Neutrophil (primary cell): ENCODE data around the gene KLF7.

Experiments used
- H3K27ac ChIP-seq: fragments of 200-600 bp; sonication (generic); 2 replicates; pipeline ENCODE4 v1.5.1; 2016; ENCODE audit warnings: mild to moderate bottlenecking, moderate library complexity
- H3K27me3 ChIP-seq: fragments of 200-600 bp; sonication (generic); 2 replicates; pipeline ENCODE4 v1.6.0; 2016; ENCODE audit warnings: mild to moderate bottlenecking
- H3K36me3 ChIP-seq: fragments of 200-600 bp; sonication (generic); 2 replicates; pipeline ENCODE4 v1.5.1; 2017
- H3K4me1 ChIP-seq, 2 experiments: fragments of 200-600 bp in 1 of 2; sonication (generic) in 1 of 2; 1 replicate in 1 of 2; 2 replicates in 1 of 2; pipeline versions ENCODE4 v1.5.1 to v1.6.1; 2013 to 2016; ENCODE audit warnings: low read depth in 1 of 2, low read length in 1 of 2, mild to moderate bottlenecking in 1 of 2, moderate library complexity in 1 of 2; ENCODE audit not compliant: control insufficient read depth in 1 of 2, insufficient read depth in 1 of 2
- H3K4me3 ChIP-seq, 2 experiments: fragments of 200-600 bp in 1 of 2; sonication (generic) in 1 of 2; 1 replicate in 1 of 2; 2 replicates in 1 of 2; pipeline ENCODE4 v1.5.1; 2013 to 2016; ENCODE audit warnings: low read depth in 1 of 2, low read length in 1 of 2, mild to moderate bottlenecking in 1 of 2, moderate library complexity in 1 of 2
- H3K9me3 ChIP-seq: fragments of 200-600 bp; sonication (generic); 2 replicates; pipeline ENCODE4 v1.5.1; 2016
- TF ChIP-seq, protein P1 (sequence below): fragments of 200-600 bp; sonication (generic); IDR thresholded peaks from 2 replicates; pipeline ENCODE4 v1.5.1; 2016; ENCODE audit warnings: antibody characterized with exemption

Gene KLF7

DNA sequence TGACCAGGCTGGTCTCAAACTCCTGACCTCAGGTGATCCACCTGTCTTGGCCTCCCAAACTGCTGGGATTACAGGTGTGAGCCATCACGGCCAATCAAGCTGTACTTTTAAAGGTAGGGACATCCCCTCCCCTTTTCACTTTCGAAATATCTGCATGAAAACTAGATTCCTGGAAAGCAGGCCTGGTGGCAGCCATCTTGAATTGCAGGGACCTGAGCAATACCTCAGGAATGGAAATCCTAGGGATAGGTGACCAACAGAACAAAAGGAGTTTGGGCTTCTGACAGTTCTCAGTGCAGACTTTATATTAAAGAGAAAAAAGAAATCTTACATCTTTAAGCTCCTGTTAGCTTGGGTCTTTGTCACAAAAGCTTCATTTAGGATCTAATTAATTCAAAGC is 62.6 kb downstream of the KLF7 start:
- H3K36me3 ChIP-seq: peaks cover 52% of the 10 kb centered on the region
- H3K27me3 ChIP-seq: no peaks in the 10 kb centered on the region
- H3K4me1 ChIP-seq: peaks cover 21 to 34% of the 10 kb centered on the region in 2 experiments
- no peaks in the 10 kb centered on the region for H3K9me3 ChIP-seq
- TF ChIP-seq, protein P1, sequence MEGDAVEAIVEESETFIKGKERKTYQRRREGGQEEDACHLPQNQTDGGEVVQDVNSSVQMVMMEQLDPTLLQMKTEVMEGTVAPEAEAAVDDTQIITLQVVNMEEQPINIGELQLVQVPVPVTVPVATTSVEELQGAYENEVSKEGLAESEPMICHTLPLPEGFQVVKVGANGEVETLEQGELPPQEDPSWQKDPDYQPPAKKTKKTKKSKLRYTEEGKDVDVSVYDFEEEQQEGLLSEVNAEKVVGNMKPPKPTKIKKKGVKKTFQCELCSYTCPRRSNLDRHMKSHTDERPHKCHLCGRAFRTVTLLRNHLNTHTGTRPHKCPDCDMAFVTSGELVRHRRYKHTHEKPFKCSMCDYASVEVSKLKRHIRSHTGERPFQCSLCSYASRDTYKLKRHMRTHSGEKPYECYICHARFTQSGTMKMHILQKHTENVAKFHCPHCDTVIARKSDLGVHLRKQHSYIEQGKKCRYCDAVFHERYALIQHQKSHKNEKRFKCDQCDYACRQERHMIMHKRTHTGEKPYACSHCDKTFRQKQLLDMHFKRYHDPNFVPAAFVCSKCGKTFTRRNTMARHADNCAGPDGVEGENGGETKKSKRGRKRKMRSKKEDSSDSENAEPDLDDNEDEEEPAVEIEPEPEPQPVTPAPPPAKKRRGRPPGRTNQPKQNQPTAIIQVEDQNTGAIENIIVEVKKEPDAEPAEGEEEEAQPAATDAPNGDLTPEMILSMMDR: no peak
- no peak overlapping the region for H3K4me3 ChIP-seq
- no peak overlapping the region for H3K27ac ChIP-seq

DNA sequence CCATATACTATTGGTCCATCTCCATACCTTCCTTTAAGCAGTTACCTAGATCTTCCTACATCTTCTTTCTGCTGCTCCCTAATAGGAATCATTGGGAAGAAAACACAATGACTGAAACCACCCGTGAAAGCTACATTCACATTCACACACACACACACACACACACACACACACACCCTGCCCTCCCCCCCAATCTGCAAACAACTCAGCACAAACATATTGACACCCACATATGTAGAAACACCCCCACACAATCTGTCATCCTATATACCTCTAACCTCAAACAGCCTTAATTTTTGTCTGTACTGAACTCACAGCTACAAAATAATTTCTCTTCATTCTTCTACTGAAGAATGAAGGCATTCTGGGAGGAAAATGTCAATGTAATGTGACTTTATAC is 63.8 kb downstream of the KLF7 start:
- no peaks in the 10 kb centered on the region for H3K9me3 ChIP-seq
- H3K36me3 ChIP-seq: peaks cover 48% of the 10 kb centered on the region
- no peak overlapping the region for H3K4me3 ChIP-seq
- peaks cover 19 to 32% of the 10 kb centered on the region in 2 experiments for H3K4me1 ChIP-seq
- peak overlapping the region; percentile 29 for H3K27ac ChIP-seq
- TF ChIP-seq, protein P1: no peak
- H3K27me3 ChIP-seq: no peaks in the 10 kb centered on the region

DNA sequence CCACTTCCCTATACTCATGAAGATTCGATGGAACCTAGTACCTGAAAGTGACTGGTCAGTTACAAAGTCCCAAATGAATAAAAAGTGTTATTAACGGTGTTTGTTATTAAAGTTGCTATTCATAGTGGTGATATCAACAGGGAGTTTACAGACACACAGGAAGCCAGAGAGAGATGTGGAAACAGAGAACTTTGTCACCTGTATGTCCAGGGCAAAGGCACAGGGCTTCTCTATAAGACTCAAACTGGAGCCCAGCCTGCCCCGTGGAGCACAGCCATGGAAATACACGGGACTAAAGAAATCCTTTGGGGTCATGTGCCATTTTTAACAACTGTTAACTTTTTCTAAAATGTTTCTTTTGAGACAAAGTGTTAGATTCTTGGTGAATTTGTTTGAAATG is 68.5 kb downstream of the KLF7 start:
- TF ChIP-seq, protein P1: no peak
- Histone ChIP-seq H3K27me3 (no peaks in the 10 kb centered on the region), H3K27ac (peak overlapping the region; percentile 72), H3K4me3 (no peak overlapping the region), H3K4me1 (peaks cover 12 to 17% of the 10 kb centered on the region in 2 experiments), H3K9me3 (no peaks in the 10 kb centered on the region), H3K36me3 (peaks cover 15% of the 10 kb centered on the region)

DNA sequence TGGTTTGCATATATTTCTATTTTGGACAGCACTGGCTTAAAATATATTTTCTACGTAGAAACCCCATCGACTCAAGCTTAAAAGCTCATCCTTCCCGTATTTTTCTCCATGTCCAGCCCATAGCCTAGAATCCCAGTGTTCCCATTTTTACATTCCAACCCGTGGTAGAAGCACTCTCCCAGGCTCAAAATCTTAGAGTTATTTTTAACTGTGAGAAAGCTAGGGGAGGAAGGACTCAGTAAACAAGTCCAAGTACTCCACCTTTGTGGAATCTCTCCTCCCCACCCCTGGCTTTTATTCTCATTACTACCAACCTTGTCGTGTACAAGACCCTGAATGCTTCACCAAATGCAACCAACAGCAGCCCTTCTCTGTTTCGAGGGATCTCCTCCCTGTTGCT is 69.8 kb downstream of the KLF7 start:
- Histone ChIP-seq H3K27ac (peak overlapping the region; percentile 72), H3K9me3 (no peaks in the 10 kb centered on the region), H3K27me3 (no peaks in the 10 kb centered on the region), H3K36me3 (peaks cover 7% of the 10 kb centered on the region), H3K4me1 (peaks cover 25 to 30% of the 10 kb centered on the region in 2 experiments), H3K4me3 (no peak overlapping the region)
- TF ChIP-seq, protein P1: no peak

DNA sequence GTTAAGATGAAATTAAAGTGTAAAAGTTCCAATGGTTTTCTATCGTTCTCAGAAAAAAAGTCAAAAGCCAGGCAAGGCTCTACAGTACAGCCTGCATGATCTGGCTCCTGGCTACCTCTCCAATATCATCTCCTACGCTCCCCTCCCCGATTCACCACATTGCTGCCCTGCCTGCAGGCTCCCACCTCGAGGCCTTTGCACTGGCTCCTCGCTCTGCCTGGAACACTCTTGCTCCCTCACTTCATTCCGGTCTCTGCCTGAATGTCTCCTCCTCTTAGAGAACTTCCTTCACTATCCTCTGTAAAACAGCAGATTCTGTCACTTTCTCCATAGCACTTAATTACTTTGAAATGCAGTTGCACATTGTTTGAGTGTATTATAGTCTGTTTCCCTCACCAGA is 72.5 kb downstream of the KLF7 start:
- H3K36me3 ChIP-seq: peaks cover 2% of the 10 kb centered on the region
- H3K9me3 ChIP-seq: no peaks in the 10 kb centered on the region
- H3K4me1 ChIP-seq: peaks cover 38 to 43% of the 10 kb centered on the region in 2 experiments
- TF ChIP-seq, protein P1: no peak
- no peaks in the 10 kb centered on the region for H3K27me3 ChIP-seq
- H3K4me3 ChIP-seq: no peak overlapping the region
- peak overlapping the region; percentile 17 for H3K27ac ChIP-seq

DNA sequence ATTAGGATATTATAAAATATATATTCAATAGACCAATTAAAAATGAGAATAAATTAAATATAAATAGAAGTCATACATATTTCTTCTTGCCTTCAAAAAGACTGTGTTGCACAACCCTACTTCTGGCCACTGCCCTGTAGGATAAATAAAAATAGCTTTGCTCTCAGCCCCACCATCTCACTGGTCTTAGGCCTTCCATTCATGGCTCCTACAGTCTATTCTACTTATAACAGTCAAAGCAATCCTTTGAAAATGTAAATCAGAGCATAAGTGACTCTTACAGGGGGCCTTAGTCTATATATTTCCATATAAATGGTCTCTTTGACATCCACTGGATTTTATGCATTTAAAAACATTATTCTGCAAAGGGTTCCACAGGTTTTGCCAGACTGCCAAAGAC is 72.9 kb downstream of the KLF7 start:
- Histone ChIP-seq H3K27ac (peak overlapping the region; percentile 59), H3K4me1 (peaks cover 39 to 44% of the 10 kb centered on the region in 2 experiments), H3K27me3 (no peaks in the 10 kb centered on the region), H3K4me3 (no peak overlapping the region), H3K36me3 (peaks cover 6% of the 10 kb centered on the region), H3K9me3 (no peaks in the 10 kb centered on the region)
- TF ChIP-seq, protein P1: no peak
